ENCODE measurements around the gene RIT2. TPM values are rescaled to one million over a fixed set of nuclear protein-coding genes. Genes with fewer than 3 reads are reported as not detected.

The RIT2 gene
- total and polyA plus RNA-seq, 2 of the 4 experiments (the other 2 are of a cell fraction): not detected

- dilution Hi-C loops (cut with HindIII; ENCODE audit: low sequenced_read_pairs, unreplicated experiment): no loop called here
- Histone ChIP-seq H3K9me3 (ENCODE audit: control insufficient read depth, insufficient read depth, low read length) (peaks cover 2% of the 10 kb centered on the region; the same call in 1 of the 2 replicates), H3K79me1 (ENCODE audit: low read depth in 1 of 2, low read length in 2 of 2) (no peaks in the 10 kb centered on the region), H2AK9ac (replicated peaks; ENCODE audit: low read depth, low read length, poor library complexity) (no peak overlapping the region), H2BK20ac (ENCODE audit: low read depth, low read length) (no peak overlapping the region), H3K9me1 (ENCODE audit: insufficient read depth, low read length) (no peaks in the 10 kb centered on the region), H3K4me3 (ENCODE audit: insufficient read depth, low read depth, low read length) (no peak overlapping the region), H3K4ac (ENCODE audit: low read depth, low read length) (no peak overlapping the region), H3K4me1 (ENCODE audit: control insufficient read depth, insufficient read depth, low read length) (no peaks in the 10 kb centered on the region), H4K5ac (ENCODE audit: low read depth, low read length) (no peak overlapping the region), H3K56ac (ENCODE audit: extremely low read depth, insufficient read depth, low read length) (no peak overlapping the region), H4K8ac (ENCODE audit: low read depth in 2 of 2, low read length in 2 of 2) (no peak overlapping the region), H2BK5ac (ENCODE audit: low read depth, low read length, poor library complexity, severe bottlenecking) (no peak overlapping the region), H3K14ac (replicated peaks; ENCODE audit: low read depth, low read length) (no peak overlapping the region), H4K20me1 (ENCODE audit: insufficient read depth, low read length) (no peaks in the 10 kb centered on the region), H2BK120ac (ENCODE audit: low read depth, low read length) (no peak overlapping the region), H4K91ac (ENCODE audit: insufficient read depth, low read depth, low read length) (no peak overlapping the region), H3K4me2 (ENCODE audit: low read depth, low read length) (no peak overlapping the region), H3K18ac (ENCODE audit: low read depth, low read length) (no peak overlapping the region), H3K27me3 (ENCODE audit: control insufficient read depth, insufficient read depth, low read length) (no peaks in the 10 kb centered on the region), H2AK5ac (ENCODE audit: low read depth, low read length) (no peak overlapping the region), H3K36me3 (ENCODE audit: control insufficient read depth, insufficient read depth, low read length) (no peaks in the 10 kb centered on the region), H3K23ac (ENCODE audit: low read depth, low read length) (no peak overlapping the region), H3K27ac (ENCODE audit: insufficient read depth, low read length) (no peak overlapping the region), H2BK15ac (ENCODE audit: low read depth, low read length) (no peak overlapping the region), H3K9ac (ENCODE audit: low read depth, low read length) (no peak overlapping the region), H2AFZ (replicated peaks; ENCODE audit: low read length, poor library complexity) (no peak overlapping the region)
- in situ Hi-C loops (cut with MboI; ENCODE audit: low sequenced_read_pairs): no loop called here
- intact Hi-C loops (cut with micrococcal nuclease): no loop called here
- DNase-seq (no peak), ATAC-seq (ENCODE audit: low read depth) (no peak)
- ChIA-PET CTCF (interaction anchor here (0.7 kb wide), 1 partner anchor 559 kb away, joined by 3 read pairs; no protein-coding TSS in a partner anchor), POLR2A (ENCODE audit: unreplicated experiment) (interaction anchor here (0.6 kb wide), 1 partner anchor 16 kb away, joined by 5 read pairs; no protein-coding TSS in a partner anchor)
- TF ChIP-seq MAZ (IDR thresholded peaks at IDR 0.05; ENCODE audit: borderline replicate concordance, low read depth, low read length): no peak
- no peak for TF ChIP-seq RFX5 (IDR thresholded peaks at IDR 0.05; ENCODE audit: low read depth, low read length)
- TF ChIP-seq CEBPB (IDR thresholded peaks at IDR 0.05; ENCODE audit: low read depth, low read length): no peak
- no peak for TF ChIP-seq USF2 (IDR thresholded peaks at IDR 0.05; ENCODE audit: low read depth, low read length)
- TF ChIP-seq MXI1 (IDR thresholded peaks at IDR 0.05; ENCODE audit: borderline replicate concordance, low read depth, low read length): no peak
- no peak for TF ChIP-seq ELK1 (IDR thresholded peaks at IDR 0.05; ENCODE audit: borderline replicate concordance, low read depth, low read length)
- TF ChIP-seq BHLHE40 (IDR thresholded peaks at IDR 0.05; ENCODE audit: low read depth, low read length): no peak
- TF ChIP-seq CTCF (conservative IDR thresholded peaks at IDR 0.05; ENCODE audit: low read depth, low read length): no peak
- TF ChIP-seq CHD1 (IDR thresholded peaks at IDR 0.05; ENCODE audit: low read depth, low read length): no peak
- TF ChIP-seq RAD21 (IDR thresholded peaks at IDR 0.05; ENCODE audit: low read length): no peak
- no peak for TF ChIP-seq NFE2L2 (IDR thresholded peaks at IDR 0.05; ENCODE audit: low read depth, low read length)
- TF ChIP-seq RCOR1 (IDR thresholded peaks at IDR 0.05; ENCODE audit: insufficient replicate concordance, low read length): no peak
- no peak for TF ChIP-seq POLR2A (IDR thresholded peaks at IDR 0.05; ENCODE audit: low read depth, low read length)
- TF ChIP-seq SMC3 (IDR thresholded peaks at IDR 0.05; ENCODE audit: low read depth, low read length): no peak
- TF ChIP-seq MAFK (IDR thresholded peaks at IDR 0.05; ENCODE audit: low read depth, low read length): no peak
- no peak for TF ChIP-seq FOS (IDR thresholded peaks at IDR 0.05; ENCODE audit: low read depth, low read length)
- no TSS peak for BruUV-seq (replicated peaks)
- no CpG with 5 or more reads among the region's 1 CpG for WGBS, 2 experiments (ENCODE audit: extremely low coverage in 2 of 2, insufficient read length in 1 of 2)
Measured at GRCh38 chr18:42712065-42712464, 403.4 kb downstream of the RIT2 start.
